NCI-H82 treated with DMSO at 0.1 percent for 48 hours (cell line): ENCODE data around the gene TBC1D22A.

Experiments used
- DNase-seq: peaks from one replicate; lab custom pipeline; 2025; ENCODE audit not compliant: unreplicated experiment; lab: John Stamatoyannopoulos, UW

Gene TBC1D22A

DNA sequence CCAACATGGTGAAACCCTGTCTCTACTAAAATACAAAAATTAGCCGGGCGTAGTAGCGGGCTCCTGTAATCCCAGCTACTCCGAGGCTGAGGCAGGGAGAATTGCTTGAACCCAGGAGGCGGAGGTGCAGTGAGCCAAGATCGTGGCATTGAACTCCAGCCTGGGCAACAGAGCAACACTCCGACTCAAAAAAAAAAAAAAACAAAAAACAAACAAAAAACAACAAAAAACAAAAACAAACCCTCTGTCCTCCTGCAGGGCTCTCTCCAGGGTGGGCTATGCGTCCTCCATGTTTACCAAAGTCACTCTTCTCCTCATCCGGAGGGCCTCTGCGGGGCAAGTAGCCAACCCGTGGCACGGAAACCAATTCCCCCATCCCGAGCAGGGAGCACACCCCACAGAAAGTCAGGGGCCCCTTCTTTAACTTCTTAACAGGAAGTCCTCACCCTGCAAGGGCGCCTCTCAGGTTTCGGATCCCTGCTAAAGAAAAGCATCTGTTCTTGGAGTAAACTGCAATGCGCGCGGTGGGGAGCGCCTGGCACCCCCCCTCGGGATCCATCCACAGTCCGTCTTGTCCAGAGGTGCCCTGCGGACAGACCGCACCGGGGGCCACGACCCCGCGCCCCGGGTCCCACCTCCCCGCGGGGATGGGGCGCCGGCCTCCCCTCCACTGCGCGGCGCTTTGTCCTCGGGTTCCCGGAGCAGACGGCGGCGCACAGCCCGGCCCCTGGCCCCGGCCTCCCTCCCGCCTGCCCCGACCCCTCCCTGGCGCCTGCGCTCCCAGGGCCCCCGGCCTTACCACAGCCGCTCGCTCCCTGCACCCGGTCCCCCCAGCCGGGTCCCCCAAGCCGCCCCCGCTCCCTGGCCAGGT is 25.1 kb upstream of the TBC1D22A start:
- DNase-seq: no peak

DNA sequence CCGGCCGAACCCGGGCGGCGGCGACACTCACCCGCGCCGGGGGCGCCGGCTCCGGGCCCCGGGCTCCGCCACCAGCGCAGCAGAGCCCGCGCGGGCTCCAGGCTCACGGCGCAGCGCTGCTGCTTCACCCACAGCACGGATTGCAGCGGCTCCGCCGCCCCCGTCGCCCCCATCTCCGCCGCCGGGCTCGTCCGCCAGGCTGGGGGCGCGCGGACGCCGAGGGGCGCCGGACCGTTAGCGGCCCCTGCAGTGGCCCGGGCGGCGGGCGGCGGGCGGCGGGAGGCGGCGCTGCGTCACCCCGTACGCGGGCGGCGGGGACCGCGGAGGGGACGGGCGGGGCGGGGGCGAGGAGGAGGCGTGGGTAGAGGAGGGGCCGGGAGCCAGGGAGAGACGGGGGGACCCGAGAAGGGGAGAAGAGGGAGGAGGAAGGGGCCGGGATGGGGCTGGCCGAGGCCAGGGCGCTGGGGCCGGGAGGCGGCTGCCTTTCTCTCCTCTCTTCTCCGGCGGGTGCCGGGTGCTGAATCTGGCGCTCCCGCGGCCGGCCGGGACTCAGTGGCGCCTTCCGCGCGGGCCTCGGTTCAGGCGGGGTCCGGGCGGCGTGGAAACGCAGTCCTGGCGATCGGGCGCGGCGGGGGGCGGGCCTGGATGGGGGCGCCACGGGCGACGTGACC is 24.3 kb upstream of the TBC1D22A start, which contains the start of gene CERK:
TSS of gene CERK (minus strand) at position 277 of the 671 bp plus-strand sequence. CDS start at position 173, 104 bp downstream.
- DNase-seq: peak; percentile 15

DNA sequence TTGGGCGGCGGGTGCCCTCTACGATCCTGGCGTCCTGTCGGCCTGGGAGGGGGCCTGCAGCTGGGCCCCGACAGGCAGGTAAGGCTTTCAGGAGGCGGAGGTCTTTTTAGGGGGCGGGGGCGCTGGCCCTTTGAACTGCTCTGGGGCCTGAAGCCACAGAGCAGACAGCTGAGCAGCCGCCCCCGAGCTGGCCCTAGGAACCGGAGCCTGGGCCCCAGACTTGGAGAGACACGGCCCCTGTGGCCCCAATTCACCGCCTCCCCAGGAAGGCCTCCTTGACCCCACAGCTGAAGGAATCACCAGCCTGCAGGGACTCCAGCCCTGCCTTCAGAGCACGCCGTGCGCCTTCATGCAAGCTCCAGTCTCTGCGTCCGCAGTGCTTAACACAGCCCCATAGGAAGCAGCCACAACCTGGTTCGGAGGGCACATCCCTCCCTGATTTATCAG is 23.8 kb upstream of the TBC1D22A start:
- DNase-seq: no peak

DNA sequence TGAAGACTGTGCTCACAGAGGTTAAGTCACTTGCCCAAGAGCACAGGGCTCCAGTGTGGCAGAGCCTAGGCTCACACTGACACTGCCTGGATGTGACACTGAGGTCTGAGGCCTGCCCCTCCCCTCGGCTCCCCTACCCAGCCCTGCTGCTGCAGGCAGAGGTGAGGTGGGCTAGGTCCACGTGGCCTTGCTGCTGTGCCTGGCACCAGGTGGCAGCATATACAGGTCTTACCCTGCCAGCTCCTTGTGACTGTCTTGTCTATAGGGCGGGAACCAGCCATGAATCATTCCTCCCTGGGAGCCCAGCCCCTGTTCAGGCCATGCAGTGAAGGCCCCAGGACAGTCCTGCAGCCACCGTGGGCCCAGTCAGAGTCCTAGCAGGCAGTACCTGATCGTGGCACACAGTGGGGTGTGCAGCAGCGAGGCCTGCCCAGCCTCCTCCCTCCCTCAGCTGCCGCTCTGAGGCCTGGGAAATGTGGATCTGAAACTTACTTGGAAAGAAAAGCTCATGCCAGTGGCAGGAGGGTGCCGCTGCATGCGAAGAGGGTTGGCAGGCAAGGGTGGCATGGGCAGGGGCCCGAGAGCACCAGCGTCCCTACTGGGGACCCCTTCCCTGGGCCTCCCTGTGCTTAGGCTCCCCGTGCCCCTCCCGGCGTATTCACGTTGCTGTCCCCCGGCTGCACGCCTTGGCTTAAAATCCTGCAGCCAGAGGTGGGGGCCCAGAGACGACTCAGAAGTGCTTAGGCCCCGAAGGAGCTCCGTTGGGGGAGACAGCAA is 23.2 kb upstream of the TBC1D22A start:
- DNase-seq: no peak

GRCh38 chr22:46740910-46741780 is 21.3 kb upstream of the TBC1D22A start:
- no peak for DNase-seq

GRCh38 chr22:46741974-46742519 is 20.4 kb upstream of the TBC1D22A start:
- DNase-seq: no peak

- no peak for DNase-seq
These were observed 19.8 kb upstream of the TBC1D22A start for GRCh38 chr22:46742576-46743221.

GRCh38 chr22:46744581-46744980 is 17.9 kb upstream of the TBC1D22A start:
- no peak for DNase-seq

- DNase-seq: no peak
These were observed 16.3 kb upstream of the TBC1D22A start for GRCh38 chr22:46746192-46746591.

- DNase-seq: no peak
These were observed 15.8 kb upstream of the TBC1D22A start for GRCh38 chr22:46746620-46747019.

- DNase-seq: no peak
These were observed 14.8 kb upstream of the TBC1D22A start for GRCh38 chr22:46747646-46748045.

- no peak for DNase-seq
These were observed 14.1 kb upstream of the TBC1D22A start for GRCh38 chr22:46748206-46748907.

DNA sequence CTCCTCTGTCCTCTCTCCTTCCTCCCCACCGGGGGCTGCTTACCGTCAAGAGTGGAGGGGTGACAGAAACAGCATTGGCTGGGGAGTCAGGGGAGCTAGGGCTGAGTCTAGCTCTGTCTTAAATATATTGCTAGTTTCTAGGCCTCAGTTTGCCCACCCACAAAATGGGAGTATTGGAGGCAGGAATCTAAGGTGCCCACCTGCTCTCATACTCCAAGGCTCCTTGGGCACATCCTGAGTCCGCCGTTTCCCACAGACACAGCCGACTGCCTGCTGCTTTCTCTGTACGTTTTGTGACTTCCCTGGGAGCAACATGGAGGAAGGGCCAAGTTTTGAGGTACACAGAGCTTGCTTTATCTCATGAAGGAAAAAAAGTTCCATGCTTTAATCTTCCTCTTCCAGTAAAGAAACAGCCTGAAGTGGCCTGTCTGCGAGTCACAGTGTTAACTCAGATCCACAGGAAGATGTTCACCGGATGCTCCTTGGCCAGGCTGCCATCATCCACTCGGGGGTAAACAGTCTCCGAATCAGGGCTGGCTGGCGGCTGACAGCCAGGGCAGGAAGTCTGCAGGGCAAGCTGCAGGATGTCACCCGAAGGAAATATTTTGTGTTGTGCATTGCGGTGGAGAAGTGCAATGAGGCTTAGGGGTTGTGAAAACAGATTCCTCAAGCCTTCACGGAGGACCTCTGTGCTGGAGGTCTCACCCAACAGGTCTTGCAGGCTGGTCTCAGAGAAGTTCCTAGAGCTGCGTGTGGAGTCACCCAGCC is 13.4 kb upstream of the TBC1D22A start:
- DNase-seq: no peak

DNA sequence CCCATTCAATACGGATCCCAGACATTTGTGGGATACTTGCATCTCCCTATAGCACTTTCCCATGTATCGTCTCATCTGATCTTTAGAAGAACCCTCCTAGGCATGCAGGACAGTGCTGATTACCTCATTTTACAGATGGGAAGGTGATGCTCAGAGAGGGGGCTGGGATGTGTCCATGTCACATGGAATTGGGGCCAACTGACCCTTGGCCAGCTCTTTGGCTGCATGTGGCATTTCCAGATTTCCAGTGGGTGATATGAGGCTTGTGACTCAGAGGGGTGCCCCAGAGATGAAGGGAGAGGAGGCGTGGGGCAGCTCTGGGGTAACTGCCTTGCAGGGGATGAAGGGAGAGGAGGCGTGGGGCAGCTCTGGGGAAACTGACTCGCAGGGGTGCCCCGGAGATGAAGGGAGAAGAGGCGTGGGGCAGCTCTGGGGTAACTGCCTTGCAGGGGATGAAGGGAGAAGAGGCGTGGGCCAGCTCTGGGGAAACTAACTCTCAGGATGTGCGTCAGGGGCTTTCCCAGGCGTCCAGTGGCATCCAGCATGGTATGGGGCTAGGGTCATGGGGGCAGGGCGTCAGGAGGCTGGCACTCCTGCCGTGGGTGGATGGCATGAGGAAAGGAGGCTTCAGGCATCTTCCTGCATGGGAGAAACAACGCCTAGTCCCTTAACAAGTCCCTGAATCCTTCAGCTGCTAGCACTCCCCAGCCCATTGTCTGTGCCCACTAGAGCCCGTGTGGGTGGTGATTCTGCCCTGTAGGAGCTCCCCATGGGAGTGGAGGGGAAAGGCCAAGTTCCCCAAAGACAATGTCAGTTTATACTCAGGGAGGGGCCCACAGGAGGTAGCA is 12.5 kb upstream of the TBC1D22A start:
- DNase-seq: no peak

DNA sequence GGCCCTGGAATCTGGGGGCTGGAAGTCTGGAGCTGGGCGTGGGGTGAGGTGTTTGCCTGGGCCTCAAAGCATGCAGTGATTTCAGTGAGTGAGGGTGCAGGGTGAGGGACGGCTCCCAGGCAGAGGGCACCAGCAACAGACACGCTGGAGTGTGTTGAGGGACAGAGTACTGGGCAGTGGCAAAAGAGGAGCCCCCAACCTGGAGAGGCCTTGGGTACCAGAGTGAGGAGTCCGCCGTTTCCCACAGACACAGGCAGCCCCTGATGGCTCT is 12.0 kb upstream of the TBC1D22A start:
- no peak for DNase-seq

GRCh38 chr22:46750863-46751443 is 11.5 kb upstream of the TBC1D22A start:
- no peak for DNase-seq

DNA sequence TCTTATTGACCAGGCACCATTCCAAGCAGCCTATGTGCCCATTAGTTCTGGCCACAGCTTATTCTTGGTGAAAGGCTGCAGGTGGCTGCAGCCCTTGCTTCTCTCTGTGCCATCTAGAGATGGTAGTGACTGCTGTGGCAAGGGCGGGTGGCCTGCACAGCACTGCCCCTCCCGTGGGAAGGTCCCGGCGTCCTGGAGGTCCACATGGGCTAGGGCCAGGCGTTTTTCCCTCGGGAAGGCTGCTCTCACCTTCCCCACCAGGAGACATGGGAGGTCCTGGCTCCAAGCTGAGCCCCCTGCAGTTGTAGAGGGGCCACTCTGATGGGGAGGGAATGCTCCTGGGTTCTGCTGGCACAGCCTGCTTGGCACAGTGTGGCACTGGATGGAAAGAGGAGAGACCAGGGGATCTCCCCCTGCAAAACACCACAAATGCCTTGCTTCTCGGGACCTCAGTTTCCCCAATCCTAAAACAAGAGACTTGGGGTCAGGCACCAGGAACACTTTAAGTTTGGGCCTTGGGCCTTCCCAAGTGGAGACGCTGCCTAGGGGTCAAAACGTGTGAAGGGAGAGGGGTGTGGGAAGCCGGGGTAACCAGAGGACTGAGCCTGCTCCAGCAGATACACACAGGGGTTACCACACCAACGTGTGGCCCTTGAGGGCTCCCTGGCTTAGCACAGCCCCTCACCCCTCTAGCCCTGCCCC is 10.0 kb upstream of the TBC1D22A start:
- no peak for DNase-seq
